MM.1S (cell line): Measurements from ENCODE around the gene SMCO3.

ENCODE experiments used
- DNase-seq: peaks from one replicate; pipeline ENCODE4 v3.0.0-alpha.2; 2015
- H2AFZ ChIP-seq: fragments of 300-600 bp; sonication (generic); 2 replicates; pipeline ENCODE4 v1.6.0; 2016; ENCODE audit warnings: antibody characterized with exemption, low read length
- H3F3A ChIP-seq: fragments of 300-600 bp; sonication (generic); 2 replicates; pipeline ENCODE4 v1.6.1; 2016; ENCODE audit warnings: mild to moderate bottlenecking, antibody characterized with exemption, low read length, moderate library complexity, mixed read lengths; ENCODE audit not compliant: insufficient read depth
- H3K27ac ChIP-seq: fragments of 300-600 bp; sonication (generic); 2 replicates; pipeline ENCODE4 v1.5.1; 2016; ENCODE audit warnings: mild to moderate bottlenecking, low read length
- H3K27me3 ChIP-seq: fragments of 300-600 bp; sonication (generic); replicated peaks from 2 replicates; pipeline ENCODE4 v1.6.0; 2016; ENCODE audit warnings: low read length; ENCODE audit not compliant: insufficient read depth
- H3K36me3 ChIP-seq: fragments of 300-600 bp; sonication (generic); replicated peaks from 2 replicates; pipeline ENCODE4 v1.6.1; 2016; ENCODE audit warnings: mild to moderate bottlenecking, low read length, mixed read lengths; ENCODE audit not compliant: insufficient read depth
- H3K4me1 ChIP-seq: fragments of 300-600 bp; sonication (generic); 2 replicates; pipeline ENCODE4 v1.6.1; 2016; ENCODE audit warnings: low read length, mixed read lengths
- H3K4me2 ChIP-seq: fragments of 300-600 bp; sonication (generic); 2 replicates; pipeline ENCODE4 v1.6.0; 2016; ENCODE audit warnings: low read depth, low read length
- H3K4me3 ChIP-seq: fragments of 300-600 bp; sonication (generic); 2 replicates; pipeline ENCODE4 v1.5.1; 2016; ENCODE audit warnings: low read length, mixed read lengths
- H3K79me2 ChIP-seq: fragments of 300-600 bp; sonication (generic); 2 replicates; pipeline ENCODE4 v1.6.1; 2016; ENCODE audit warnings: mixed run types, low read length, mixed read lengths
- H3K9ac ChIP-seq: fragments of 300-600 bp; sonication (generic); 2 replicates; pipeline ENCODE4 v1.6.1; 2016; ENCODE audit warnings: low read length, mixed read lengths
- H3K9me2 ChIP-seq: fragments of 300-600 bp; sonication (generic); replicated peaks from 2 replicates; pipeline ENCODE4 v1.6.1; 2016; ENCODE audit warnings: mild to moderate bottlenecking, low read length, mixed read lengths; ENCODE audit not compliant: insufficient read depth
- H3K9me3 ChIP-seq: fragments of 300-600 bp; sonication (generic); replicated peaks from 2 replicates; pipeline ENCODE4 v1.6.1; 2016; ENCODE audit warnings: mild to moderate bottlenecking, low read length, mixed read lengths; ENCODE audit not compliant: insufficient read depth
- H4K20me1 ChIP-seq: fragments of 300-600 bp; sonication (generic); 2 replicates; pipeline ENCODE4 v1.6.1; 2016; ENCODE audit warnings: mild to moderate bottlenecking, low read length, moderate library complexity, mixed read lengths; ENCODE audit not compliant: insufficient read depth
- CTCF ChIP-seq: fragments of 300-600 bp; sonication (generic); IDR thresholded peaks from 2 replicates; pipeline ENCODE4 v1.5.1; 2016; ENCODE audit warnings: antibody characterized with exemption, low read length, mixed read lengths
- EZH2 ChIP-seq: fragments of 300-600 bp; sonication (generic); optimal IDR thresholded peaks from 2 replicates; pipeline ENCODE3; 2017; ENCODE audit warnings: low read depth, mild to moderate bottlenecking, antibody characterized with exemption, low read length, mixed read lengths
- EZH2phosphoT487 ChIP-seq: fragments of 300-600 bp; sonication (generic); IDR thresholded peaks from 2 replicates; pipeline ENCODE4 v1.6.1; 2018; ENCODE audit warnings: antibody characterized with exemption, low read length

SMCO3 gene

GRCh38 chr12:14843425-14843887 lies 29.5 kb upstream of the SMCO3 start, which contains the start of gene ART4:
TSS of gene ART4 (minus strand) at chr12:14843526. CDS start at chr12:14843113, 413 bp downstream.
- no peak within 1 kb of the TSS for H2AFZ ChIP-seq
- H3K4me2 ChIP-seq, result no peak within 1 kb of the TSS
- no peaks in the 10 kb centered on the region for H3K27me3 ChIP-seq
- no peaks in the 10 kb centered on the region for H4K20me1 ChIP-seq
- no peaks in the 10 kb centered on the region for H3K36me3 ChIP-seq
- H3K9me3 ChIP-seq, result no peaks in the 10 kb centered on the region
- H3K4me1 ChIP-seq, result no peaks in the 10 kb centered on the region
- no peak within 1 kb of the TSS for H3K9ac ChIP-seq
- H3F3A ChIP-seq, result no peaks in the 10 kb centered on the region
- H3K9me2 ChIP-seq, result no peaks in the 10 kb centered on the region
- no peak within 1 kb of the TSS for H3K27ac ChIP-seq
- no peaks in the 10 kb centered on the region for H3K79me2 ChIP-seq
- DNase-seq, result no peak
- H3K4me3 ChIP-seq, result no peak within 1 kb of the TSS
- no peak for TF ChIP-seq CTCF
- no peak for TF ChIP-seq EZH2phosphoT487
- TF ChIP-seq EZH2, result no peak

- Histone ChIP-seq H4K20me1 (no peaks in the 10 kb centered on the region), H3K36me3 (no peaks in the 10 kb centered on the region), H3K4me2 (no peak overlapping the region), H3K79me2 (no peaks in the 10 kb centered on the region), H3K4me3 (no peak overlapping the region), H2AFZ (no peak overlapping the region), H3K9me2 (no peaks in the 10 kb centered on the region), H3F3A (no peaks in the 10 kb centered on the region), H3K9me3 (no peaks in the 10 kb centered on the region), H3K27me3 (no peaks in the 10 kb centered on the region), H3K4me1 (no peaks in the 10 kb centered on the region), H3K9ac (no peak overlapping the region), H3K27ac (no peak overlapping the region)
- TF ChIP-seq EZH2phosphoT487, result no peak
- DNase-seq, result no peak
Observed at GRCh38 chr12:14842315-14842714, 28.3 kb upstream of the SMCO3 start.

GRCh38 chr12:14841761-14842160 lies 27.8 kb upstream of the SMCO3 start:
- DNase-seq, result no peak
- no peak overlapping the region for H2AFZ ChIP-seq
- H3K4me1 ChIP-seq, result no peaks in the 10 kb centered on the region
- no peaks in the 10 kb centered on the region for H3K27me3 ChIP-seq
- H3K36me3 ChIP-seq, result no peaks in the 10 kb centered on the region
- no peak overlapping the region for H3K9ac ChIP-seq
- no peak overlapping the region for H3K4me2 ChIP-seq
- H3K4me3 ChIP-seq, result no peak overlapping the region
- no peaks in the 10 kb centered on the region for H3F3A ChIP-seq
- H3K27ac ChIP-seq, result no peak overlapping the region
- H3K9me3 ChIP-seq, result no peaks in the 10 kb centered on the region
- no peaks in the 10 kb centered on the region for H3K9me2 ChIP-seq
- TF ChIP-seq EZH2phosphoT487 (no peak), EZH2 (no peak), CTCF (no peak)
- H4K20me1 ChIP-seq, result no peaks in the 10 kb centered on the region
- no peaks in the 10 kb centered on the region for H3K79me2 ChIP-seq

GRCh38 chr12:14840616-14841015 lies 26.6 kb upstream of the SMCO3 start:
- no peaks in the 10 kb centered on the region for H3K36me3 ChIP-seq
- no peaks in the 10 kb centered on the region for H3K27me3 ChIP-seq
- no peaks in the 10 kb centered on the region for H3F3A ChIP-seq
- H3K79me2 ChIP-seq, result no peaks in the 10 kb centered on the region
- no peak for DNase-seq
- TF ChIP-seq CTCF, result no peak
- TF ChIP-seq EZH2phosphoT487, result no peak
- TF ChIP-seq EZH2, result no peak
- no peaks in the 10 kb centered on the region for H4K20me1 ChIP-seq
- H3K27ac ChIP-seq, result no peak overlapping the region
- H3K4me1 ChIP-seq, result no peaks in the 10 kb centered on the region
- H3K9ac ChIP-seq, result no peak overlapping the region
- H3K9me3 ChIP-seq, result no peaks in the 10 kb centered on the region
- H3K4me3 ChIP-seq, result no peak overlapping the region
- H3K9me2 ChIP-seq, result no peaks in the 10 kb centered on the region
- H2AFZ ChIP-seq, result no peak overlapping the region
- no peak overlapping the region for H3K4me2 ChIP-seq
